GM12874 (cell line): ENCODE results near the gene TMUB1.

Experiments used
- CTCF ChIP-seq: IDR thresholded peaks from 2 replicates; pipeline ENCODE4 v1.5.1; 2011; ENCODE audit warnings: low read depth, mild to moderate bottlenecking, control low read depth, low read length, moderate library complexity; ENCODE audit not compliant: insufficient read depth

Gene TMUB1

GRCh38 chr7:151032936-151033863 lies 50.1 kb downstream of the TMUB1 start:
- no peak for TF ChIP-seq CTCF
